Measurements from ENCODE around the gene KDELR3. TPM values are rescaled to one million over a fixed set of nuclear protein-coding genes. Genes with fewer than 3 reads are reported as not detected.

The KDELR3 gene
- total RNA-seq, 1 experiment from 2014 or later, result 11.6 TPM

GRCh38 chr22:38523029-38523428 lies 55.1 kb downstream of the KDELR3 start:
- in situ Hi-C loops (cut with HindIII; ENCODE audit: low pct_unique_long_range_greater_than_20kb, low sequenced_read_pairs), result no loop called here

GRCh38 chr22:38523479-38523878 lies 55.6 kb downstream of the KDELR3 start:
- no peaks in the 10 kb centered on the region for H3K9me3 ChIP-seq (ENCODE audit: control insufficient read depth, insufficient read depth, low read depth, low read length)
- ChIA-PET CTCF (no interaction called here), POLR2A (no interaction called here)
- TF ChIP-seq TCF7L2 (IDR thresholded peaks at IDR 0.05; ENCODE audit: low read depth, low read length), result no peak
- TF ChIP-seq REST (IDR thresholded peaks at IDR 0.05; ENCODE audit: insufficient read depth in 1 of 2, low read depth in 2 of 2, low read length in 1 of 2), result no peak
- no peak for TF ChIP-seq SIN3A (IDR thresholded peaks at IDR 0.05; ENCODE audit: borderline replicate concordance, insufficient read depth, low read depth, low read length)
- no peak for TF ChIP-seq POLR2AphosphoS5 (IDR thresholded peaks at IDR 0.05; ENCODE audit: low read depth, low read length)
- no peak for TF ChIP-seq CTCF (IDR thresholded peaks at IDR 0.05)
- H3K27me3 ChIP-seq (ENCODE audit: control insufficient read depth, insufficient read depth, low read length), result no peaks in the 10 kb centered on the region
- no TSS peak for BruUV-seq (replicated peaks)
- no peaks in the 10 kb centered on the region for H3K4me1 ChIP-seq (ENCODE audit: control insufficient read depth, insufficient read depth, low read length)
- no peak for ATAC-seq
- in situ Hi-C loops (cut with HindIII; ENCODE audit: low pct_unique_long_range_greater_than_20kb, low sequenced_read_pairs) (no loop called here), intact Hi-C loops (cut with micrococcal nuclease; ENCODE audit: unreplicated experiment) (no loop called here)
- H3K27ac ChIP-seq (ENCODE audit: low read length), result no peak overlapping the region
- DNase-seq (ENCODE audit: low read depth, low spot score), result no peak
- no peaks in the 10 kb centered on the region for H3K36me3 ChIP-seq (ENCODE audit: control insufficient read depth, insufficient read depth, low read length)
- no peak overlapping the region for H3K4me3 ChIP-seq (ENCODE audit: low read depth in 2 of 2, low read length in 2 of 2)

More at GRCh38 chr22:38523029-38523428, 55.1 kb downstream of the KDELR3 start:
- DNase-seq (ENCODE audit: low read depth, low spot score) (no peak), ATAC-seq (no peak)
- Histone ChIP-seq H3K27me3 (ENCODE audit: control insufficient read depth, insufficient read depth, low read length) (no peaks in the 10 kb centered on the region), H3K4me1 (ENCODE audit: control insufficient read depth, insufficient read depth, low read length) (no peaks in the 10 kb centered on the region), H3K4me3 (ENCODE audit: low read depth in 2 of 2, low read length in 2 of 2) (no peak overlapping the region), H3K9me3 (ENCODE audit: control insufficient read depth, insufficient read depth, low read depth, low read length) (no peaks in the 10 kb centered on the region), H3K27ac (ENCODE audit: low read length) (no peak overlapping the region), H3K36me3 (ENCODE audit: control insufficient read depth, insufficient read depth, low read length) (no peaks in the 10 kb centered on the region)
- ChIA-PET POLR2A (no interaction called here), CTCF (no interaction called here)
- TF ChIP-seq CTCF (IDR thresholded peaks at IDR 0.05), result no peak
- TF ChIP-seq REST (IDR thresholded peaks at IDR 0.05; ENCODE audit: insufficient read depth in 1 of 2, low read depth in 2 of 2, low read length in 1 of 2), result no peak
- TF ChIP-seq TCF7L2 (IDR thresholded peaks at IDR 0.05; ENCODE audit: low read depth, low read length), result no peak
- no peak for TF ChIP-seq SIN3A (IDR thresholded peaks at IDR 0.05; ENCODE audit: borderline replicate concordance, insufficient read depth, low read depth, low read length)
- TF ChIP-seq POLR2AphosphoS5 (IDR thresholded peaks at IDR 0.05; ENCODE audit: low read depth, low read length), result no peak
- intact Hi-C loops (cut with micrococcal nuclease; ENCODE audit: unreplicated experiment), result no loop called here
- no TSS peak for BruUV-seq (replicated peaks)

Data from Panc1 (cell line).